Keratinocyte (primary cell): Measurements from ENCODE around the gene STX16. TPM values are rescaled to one million over a fixed set of nuclear protein-coding genes. Genes with fewer than 3 reads are reported as not detected.

ENCODE experiments used
- DNase-seq: peaks from one replicate; pipeline ENCODE4 v3.0.0-alpha.2; 2011; ENCODE audit warnings: low read depth, missing footprints, low spot score
- FAIRE-seq: peaks from 2 replicates; lab custom pipeline; 2011; peaks lifted over from hg19 to GRCh38; lab: Jason Lieb, UNC
- H2AFZ ChIP-seq: 2 replicates; pipeline ENCODE4 v1.6.0; 2012; ENCODE audit warnings: low read length, control low read depth, inconsistent platforms; ENCODE audit not compliant: control insufficient read depth
- H3K27ac ChIP-seq: 2 replicates; pipeline ENCODE4 v1.5.1; 2011; ENCODE audit warnings: low read length; ENCODE audit not compliant: control insufficient read depth, insufficient read depth
- H3K27me3 ChIP-seq: 3 replicates; pipeline ENCODE4 v1.6.0; 2011; ENCODE audit warnings: low read length; ENCODE audit not compliant: control insufficient read depth, insufficient read depth; ENCODE audit errors: extremely low read depth
- H3K36me3 ChIP-seq, 2 experiments: 2 replicates in 1 of 2; 3 replicates in 1 of 2; pipeline ENCODE4 v1.5.1; 2011; ENCODE audit warnings: low read length in 2 of 2, mild to moderate bottlenecking in 1 of 2; ENCODE audit not compliant: control insufficient read depth in 2 of 2, insufficient read depth in 2 of 2; ENCODE audit errors: extremely low read depth in 1 of 2
- H3K4me1 ChIP-seq: 3 replicates; pipeline ENCODE4 v1.5.1; 2011; ENCODE audit warnings: low read length; ENCODE audit not compliant: control insufficient read depth, insufficient read depth; ENCODE audit errors: extremely low read depth
- H3K4me2 ChIP-seq: 3 replicates; pipeline ENCODE4 v1.6.0; 2011; ENCODE audit warnings: low read depth, low read length; ENCODE audit not compliant: control insufficient read depth, insufficient read depth; ENCODE audit errors: extremely low read depth
- H3K4me3 ChIP-seq, 3 experiments: fragments of 200-600 bp in 1 of 3; sonication (generic) in 1 of 3; 2 replicates in 2 of 3; 3 replicates in 1 of 3; pipeline ENCODE4 v1.5.1; 2011 to 2016; ENCODE audit warnings: low read length in 3 of 3, mild to moderate bottlenecking in 3 of 3, control low read depth in 2 of 3, inconsistent platforms in 1 of 3, low read depth in 1 of 3, mixed read lengths in 1 of 3, mixed run types in 1 of 3, moderate library complexity in 1 of 3; ENCODE audit not compliant: control insufficient read depth in 2 of 3, insufficient read depth in 2 of 3; ENCODE audit errors: extremely low read depth in 1 of 3
- H3K79me2 ChIP-seq: 2 replicates; pipeline ENCODE4 v1.6.0; 2012; ENCODE audit warnings: low read length; ENCODE audit not compliant: control insufficient read depth, insufficient read depth
- H3K9ac ChIP-seq: 3 replicates; pipeline ENCODE4 v1.6.0; 2011; ENCODE audit warnings: low read length; ENCODE audit not compliant: control insufficient read depth, insufficient read depth; ENCODE audit errors: extremely low read depth
- H3K9me1 ChIP-seq: 3 replicates; pipeline ENCODE4 v1.6.0; 2011; ENCODE audit warnings: low read length; ENCODE audit not compliant: control insufficient read depth, insufficient read depth; ENCODE audit errors: extremely low read depth
- H3K9me3 ChIP-seq: 2 replicates; pipeline ENCODE4 v1.5.1; 2012; ENCODE audit warnings: low read depth, low read length; ENCODE audit not compliant: control insufficient read depth
- H4K20me1 ChIP-seq: 3 replicates; pipeline ENCODE4 v1.6.0; 2011; ENCODE audit warnings: low read length; ENCODE audit not compliant: control insufficient read depth, insufficient read depth; ENCODE audit errors: extremely low read depth
- CTCF ChIP-seq, 3 experiments: IDR thresholded peaks in 1 of 3; conservative IDR thresholded peaks in 1 of 3; optimal IDR thresholded peaks in 1 of 3; 2 replicates in 2 of 3; 3 replicates in 1 of 3; pipeline versions ENCODE3 to v1.5.1; 2011; ENCODE audit warnings: low read length in 3 of 3, mild to moderate bottlenecking in 3 of 3, moderate library complexity in 2 of 3, control low read depth in 1 of 3, inconsistent platforms in 1 of 3; ENCODE audit not compliant: insufficient read depth in 2 of 3; ENCODE audit errors: extremely low read depth in 1 of 3
- EZH2 ChIP-seq: IDR thresholded peaks from one replicate; pipeline ENCODE4 v1.6.1; 2012; ENCODE audit warnings: inconsistent platforms, mild to moderate bottlenecking, low read length, moderate library complexity
- dilution Hi-C: fragments of 300-500 bp; cut with MboI; formaldehyde crosslinking; loops from one replicate; pipeline ENCODE4 v1.7.0; 2020; ENCODE audit warnings: low sequenced_read_pairs; ENCODE audit not compliant: extremely low pct_ligation_motif_present
- polyA plus RNA-seq, 5 experiments: library from polyadenylated mRNA; depleted of rRNA in 3 of 5; stranded (reverse) in 3 of 5; stranded (forward) in 1 of 5; unstranded in 1 of 5; fragments of >200 nt; gene quantifications; 1 replicate in 1 of 5; 2 replicates in 3 of 5; 3 replicates in 1 of 5; pipeline versions ENCODE4 v1.2.1 to v1.2.3, GENCODE V29; 2011 to 2012; ENCODE audit warnings: missing spikeins in 2 of 5, low read depth in 1 of 5, low replicate concordance in 1 of 5

The STX16 gene
- polyA plus RNA-seq, 1 donor (not counting 4 experiments of a cell fraction or from before 2014, with no cell fraction given), result 69.7 TPM

- no peaks in the 10 kb centered on the region for H3K79me2 ChIP-seq
- no peak overlapping the region for H3K9ac ChIP-seq
- no peak overlapping the region for H3K4me3 ChIP-seq
- dilution Hi-C loops, result no loop called here
- H4K20me1 ChIP-seq, result no peaks in the 10 kb centered on the region
- H3K36me3 ChIP-seq, result no peaks in the 10 kb centered on the region
- H3K4me2 ChIP-seq, result no peak overlapping the region
- H3K9me3 ChIP-seq, result no peaks in the 10 kb centered on the region
- H3K27ac ChIP-seq, result no peak overlapping the region
- peaks cover 18% of the 10 kb centered on the region for H3K4me1 ChIP-seq
- FAIRE-seq (no peak), DNase-seq (no peak)
- no peaks in the 10 kb centered on the region for H3K9me1 ChIP-seq
- TF ChIP-seq CTCF (optimal IDR thresholded peaks at IDR 0.05 in 1 of 3, IDR thresholded peaks at IDR 0.05 in 1 of 3, conservative IDR thresholded peaks at IDR 0.05 in 1 of 3; ENCODE audit: extremely low read depth in 1 of 3, insufficient read depth in 2 of 3, low read length in 3 of 3), result no peak
- peaks cover 21% of the 10 kb centered on the region for H3K27me3 ChIP-seq
- no peak overlapping the region for H2AFZ ChIP-seq
Measured at GRCh38 chr20:58634521-58635278, 16.4 kb upstream of the STX16 start.

- no peak for FAIRE-seq
- no peak overlapping the region for H3K27ac ChIP-seq
Measured at GRCh38 chr20:58635279-58635665, 15.8 kb upstream of the STX16 start.

More at GRCh38 chr20:58635279-58635665, 15.8 kb upstream of the STX16 start:
- Histone ChIP-seq H4K20me1 (no peaks in the 10 kb centered on the region), H3K79me2 (no peaks in the 10 kb centered on the region), H3K9me3 (no peaks in the 10 kb centered on the region), H3K4me3 (no peak overlapping the region), H2AFZ (no peak overlapping the region), H3K4me2 (no peak overlapping the region), H3K4me1 (peaks cover 12% of the 10 kb centered on the region), H3K9me1 (no peaks in the 10 kb centered on the region), H3K9ac (no peak overlapping the region), H3K27me3 (peaks cover 26% of the 10 kb centered on the region), H3K36me3 (no peaks in the 10 kb centered on the region)
- dilution Hi-C loops, result no loop called here
- no peak for DNase-seq
- TF ChIP-seq EZH2 (no peak), CTCF (optimal IDR thresholded peaks at IDR 0.05 in 1 of 3, IDR thresholded peaks at IDR 0.05 in 1 of 3, conservative IDR thresholded peaks at IDR 0.05 in 1 of 3; ENCODE audit: extremely low read depth in 1 of 3, insufficient read depth in 2 of 3, low read length in 3 of 3) (no peak)
